HepG2 (cell line): Measurements from ENCODE around the gene CDC25C. TPM values are rescaled to one million over a fixed set of nuclear protein-coding genes. Genes with fewer than 3 reads are reported as not detected.

Experiments
- BCL3 ChIP-seq: sonication (generic); formaldehyde crosslinking; IDR thresholded peaks from 2 replicates; pipeline ENCODE4 v1.5.1; 2020; ENCODE audit warnings: mild to moderate bottlenecking, missing genetic modification reagents, moderate library complexity
- BORCS8-MEF2B ChIP-seq: sonication (generic); formaldehyde crosslinking; IDR thresholded peaks from 2 replicates; pipeline ENCODE4 v1.8.0; 2022; ENCODE audit warnings: mild to moderate bottlenecking, missing genetic modification reagents
- BRD4 ChIP-seq: sonication (generic); formaldehyde crosslinking; IDR thresholded peaks from 2 replicates; pipeline ENCODE4 v1.4.0; 2020; ENCODE audit warnings: missing genetic modification reagents
- DMAP1 ChIP-seq: IDR thresholded peaks from 2 replicates; pipeline ENCODE4 v1.6.1; 2016
- DNMT1 ChIP-seq: sonication (generic); formaldehyde crosslinking; IDR thresholded peaks from 2 replicates; pipeline ENCODE4 v1.5.1; 2020; ENCODE audit warnings: mild to moderate bottlenecking, missing genetic modification reagents
- ETV5 ChIP-seq: IDR thresholded peaks from 2 replicates; pipeline ENCODE4 v1.6.1; 2018; ENCODE audit warnings: missing biosample characterization, missing genetic modification reagents, inconsistent platforms, borderline replicate concordance
- FLYWCH1 ChIP-seq: sonication (generic); formaldehyde crosslinking; IDR thresholded peaks from 2 replicates; pipeline ENCODE4 v1.8.1; 2023; ENCODE audit warnings: mild to moderate bottlenecking, missing genetic modification reagents
- HNRNPK ChIP-seq: fragments of 200-400 bp; formaldehyde crosslinking; IDR thresholded peaks from 2 replicates; pipeline ENCODE4 v1.6.1; 2018; ENCODE audit warnings: low read length, low read depth, moderate library complexity, mild to moderate bottlenecking; ENCODE audit not compliant: poor library complexity, severe bottlenecking
- HOXA3 ChIP-seq: sonication (generic); formaldehyde crosslinking; IDR thresholded peaks from 2 replicates; pipeline ENCODE4 v1.5.0; 2020; ENCODE audit warnings: missing genetic modification reagents
- MLX ChIP-seq: IDR thresholded peaks from 2 replicates; pipeline ENCODE4 v1.6.1; 2016
- NFKB2 ChIP-seq: sonication (generic); formaldehyde crosslinking; IDR thresholded peaks from 2 replicates; pipeline ENCODE4 v1.4.0; 2020; ENCODE audit warnings: missing genetic modification reagents, borderline replicate concordance
- PAF1 ChIP-seq: IDR thresholded peaks from 2 replicates; pipeline ENCODE4 v1.6.1; 2016; ENCODE audit warnings: missing genetic modification reagents, missing compliant biosample characterization
- PAWR ChIP-seq: sonication (generic); formaldehyde crosslinking; IDR thresholded peaks from 2 replicates; pipeline ENCODE4 v1.4.0; 2020; ENCODE audit warnings: missing genetic modification reagents, mild to moderate bottlenecking, borderline replicate concordance
- PPARG ChIP-seq: conservative IDR thresholded peaks from 2 replicates; pipeline ENCODE4 v1.6.1; 2016; ENCODE audit warnings: missing biosample characterization, missing genetic modification reagents
- RFX1 ChIP-seq: fragments of 450-650 bp; IDR thresholded peaks from 2 replicates; pipeline ENCODE4 v1.6.1; 2017
- SMAD9 ChIP-seq: sonication (generic); formaldehyde crosslinking; IDR thresholded peaks from 2 replicates; pipeline ENCODE4 v1.5.1; 2020; ENCODE audit warnings: mild to moderate bottlenecking, missing genetic modification reagents
- SNAPC2 ChIP-seq: sonication (generic); formaldehyde crosslinking; IDR thresholded peaks from 2 replicates; pipeline ENCODE4 v1.8.1; 2022; ENCODE audit warnings: mild to moderate bottlenecking, missing genetic modification reagents
- ZNF138 ChIP-seq: sonication (generic); formaldehyde crosslinking; IDR thresholded peaks from 2 replicates; pipeline ENCODE4 v1.5.0; 2020; ENCODE audit warnings: mild to moderate bottlenecking, low read depth, missing genetic modification reagents
- ZNF543 ChIP-seq: sonication (generic); formaldehyde crosslinking; IDR thresholded peaks from 2 replicates; pipeline ENCODE4 v1.4.0; 2020; ENCODE audit warnings: mild to moderate bottlenecking, missing genetic modification reagents
- ZNF563 ChIP-seq: sonication (generic); formaldehyde crosslinking; IDR thresholded peaks from 2 replicates; pipeline ENCODE4 v1.8.0; 2022; ENCODE audit warnings: mild to moderate bottlenecking, moderate library complexity, missing genetic modification reagents
- ZNF609 ChIP-seq: sonication (generic); formaldehyde crosslinking; IDR thresholded peaks from 2 replicates; pipeline ENCODE4 v1.4.0; 2020; ENCODE audit warnings: mild to moderate bottlenecking, missing genetic modification reagents, borderline replicate concordance
- ZNF780A ChIP-seq: sonication (generic); formaldehyde crosslinking; IDR thresholded peaks from 2 replicates; pipeline ENCODE4 v1.8.0; 2022; ENCODE audit warnings: mild to moderate bottlenecking, missing genetic modification reagents, moderate library complexity
- ZNF878 ChIP-seq: sonication (generic); formaldehyde crosslinking; IDR thresholded peaks from 2 replicates; pipeline ENCODE4 v1.8.1; 2023; ENCODE audit warnings: mild to moderate bottlenecking, missing genetic modification reagents, moderate library complexity
- polyA plus RNA-seq, 8 experiments: library from polyadenylated mRNA; depleted of rRNA in 3 of 8; stranded (reverse) in 7 of 8; unstranded in 1 of 8; fragments of >200 nt; fragmentation: Illumina TruSeq in 4 of 8; extraction: Trizol in 4 of 8; gene quantifications; 2 replicates each; pipeline versions ENCODE4 v1.2.1 to v1.2.3, GENCODE V29; 2011 to 2016; ENCODE audit warnings: low read depth in 4 of 8, missing spikeins in 1 of 8, mixed read lengths in 1 of 8; ENCODE audit not compliant: insufficient read depth in 1 of 8
- total RNA-seq, 5 experiments: library from RNA; depleted of rRNA; stranded (reverse); fragments of >200 nt; fragmentation: Illumina TruSeq; extraction: Trizol; gene quantifications; 2 replicates each; pipeline ENCODE4 v1.2.3, GENCODE V29; 2016; ENCODE audit warnings: low read depth in 1 of 5
- TF ChIP-seq, protein P1 (sequence below): sonication (generic); formaldehyde crosslinking; IDR thresholded peaks from 2 replicates; pipeline ENCODE4 v1.4.0; 2020; ENCODE audit warnings: missing genetic modification reagents

Gene CDC25C
- total and polyA plus RNA-seq, 2 of the 13 experiments (the other 11 are each of a cell fraction or from before 2014, with no cell fraction given): 17.7 to 27.6 TPM

DNA sequence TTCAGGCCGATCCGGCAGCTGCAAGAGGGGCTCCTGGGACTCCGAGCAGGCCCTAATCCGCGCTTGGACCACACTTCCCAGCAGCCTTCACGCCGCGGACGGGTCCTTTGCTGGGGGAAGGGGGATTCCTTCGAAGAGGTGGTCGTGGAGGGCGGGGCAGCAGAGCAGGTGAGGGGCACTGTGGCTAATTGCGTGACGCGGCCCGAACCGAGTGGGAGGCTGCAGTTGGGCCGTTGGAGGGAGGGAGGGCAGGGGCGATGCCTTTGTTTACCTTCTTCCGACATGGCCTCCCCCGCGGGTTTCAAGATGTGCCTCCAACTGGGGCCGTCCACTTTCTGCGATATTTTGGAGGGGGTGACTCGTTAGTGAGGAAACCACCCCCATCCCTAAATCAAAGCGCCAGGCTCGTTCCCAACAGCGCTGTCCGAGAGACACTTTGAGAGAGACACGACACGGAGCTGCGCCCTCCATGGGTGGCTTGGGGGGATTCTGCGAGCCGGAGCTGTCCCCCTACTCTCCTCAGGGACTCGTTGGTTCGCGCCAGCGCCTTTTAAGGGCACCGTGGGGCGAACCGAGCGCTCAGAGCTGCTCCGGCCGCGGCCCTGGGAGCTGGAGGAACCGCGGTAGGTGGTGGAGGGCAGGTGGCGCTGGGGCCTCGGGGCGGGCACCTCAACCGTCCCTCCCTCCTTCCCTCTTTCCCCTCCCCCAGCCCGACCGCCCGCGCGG is 6.2 kb upstream of the CDC25C start, which contains the start of gene FAM53C (continued):
- TF ChIP-seq RFX1: no peak
- TF ChIP-seq DMAP1 (CRISPR knock-in tag): no peak; the same call in 1 of the 2 replicates
- TF ChIP-seq ZNF609 (CRISPR knock-in tag): no peak
- TF ChIP-seq ZNF138: peak; percentile 71; the same call in 1 of the 2 replicates
- TF ChIP-seq ETV5 (CRISPR knock-in tag): no peak; the same call in 1 of the 2 replicates
- peak; percentile 90 for TF ChIP-seq BORCS8-MEF2B (CRISPR knock-in tag)
- TF ChIP-seq HOXA3: peak; percentile 71
- TF ChIP-seq BRD4 (CRISPR knock-in tag): peak; percentile 61; the same call in 1 of the 2 replicates
- TF ChIP-seq BCL3 (CRISPR knock-in tag): no peak
- no peak for TF ChIP-seq PAF1 (CRISPR knock-in tag)
- TF ChIP-seq PPARG (CRISPR knock-in tag): no peak; the same call in 1 of the 2 replicates
- TF ChIP-seq HNRNPK: peak; percentile 98
- TF ChIP-seq PAWR (CRISPR knock-in tag): no peak
- no peak for TF ChIP-seq SMAD9 (CRISPR knock-in tag)
- 0 out of 2 replicates have a peak, but pooled peaks have one; percentile 73 for TF ChIP-seq ZNF780A (CRISPR knock-in tag)
- TF ChIP-seq, protein P1, sequence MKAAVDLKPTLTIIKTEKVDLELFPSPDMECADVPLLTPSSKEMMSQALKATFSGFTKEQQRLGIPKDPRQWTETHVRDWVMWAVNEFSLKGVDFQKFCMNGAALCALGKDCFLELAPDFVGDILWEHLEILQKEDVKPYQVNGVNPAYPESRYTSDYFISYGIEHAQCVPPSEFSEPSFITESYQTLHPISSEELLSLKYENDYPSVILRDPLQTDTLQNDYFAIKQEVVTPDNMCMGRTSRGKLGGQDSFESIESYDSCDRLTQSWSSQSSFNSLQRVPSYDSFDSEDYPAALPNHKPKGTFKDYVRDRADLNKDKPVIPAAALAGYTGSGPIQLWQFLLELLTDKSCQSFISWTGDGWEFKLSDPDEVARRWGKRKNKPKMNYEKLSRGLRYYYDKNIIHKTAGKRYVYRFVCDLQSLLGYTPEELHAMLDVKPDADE (CRISPR knock-in tag): peak; percentile 94; the same call in 1 of the 2 replicates
- no peak for TF ChIP-seq ZNF878 (CRISPR knock-in tag)
- TF ChIP-seq MLX: no peak
- TF ChIP-seq ZNF543 (CRISPR knock-in tag): no peak; the same call in 1 of the 2 replicates
- TF ChIP-seq SNAPC2 (CRISPR knock-in tag): peak; percentile 82
- no peak; the same call in none of the 2 replicates for TF ChIP-seq ZNF563 (CRISPR knock-in tag)
- TF ChIP-seq NFKB2 (CRISPR knock-in tag): peak; percentile 97
- no peak for TF ChIP-seq FLYWCH1
- TF ChIP-seq DNMT1 (CRISPR knock-in tag): no peak
